Glomerular visceral epithelial cell (primary cell): ENCODE results near the gene SPATA32.

ENCODE experiments used
- DNase-seq: peaks from one replicate; pipeline ENCODE4 v3.0.0-alpha.2; 2016; ENCODE audit errors: extremely low spot score

SPATA32 gene

DNA sequence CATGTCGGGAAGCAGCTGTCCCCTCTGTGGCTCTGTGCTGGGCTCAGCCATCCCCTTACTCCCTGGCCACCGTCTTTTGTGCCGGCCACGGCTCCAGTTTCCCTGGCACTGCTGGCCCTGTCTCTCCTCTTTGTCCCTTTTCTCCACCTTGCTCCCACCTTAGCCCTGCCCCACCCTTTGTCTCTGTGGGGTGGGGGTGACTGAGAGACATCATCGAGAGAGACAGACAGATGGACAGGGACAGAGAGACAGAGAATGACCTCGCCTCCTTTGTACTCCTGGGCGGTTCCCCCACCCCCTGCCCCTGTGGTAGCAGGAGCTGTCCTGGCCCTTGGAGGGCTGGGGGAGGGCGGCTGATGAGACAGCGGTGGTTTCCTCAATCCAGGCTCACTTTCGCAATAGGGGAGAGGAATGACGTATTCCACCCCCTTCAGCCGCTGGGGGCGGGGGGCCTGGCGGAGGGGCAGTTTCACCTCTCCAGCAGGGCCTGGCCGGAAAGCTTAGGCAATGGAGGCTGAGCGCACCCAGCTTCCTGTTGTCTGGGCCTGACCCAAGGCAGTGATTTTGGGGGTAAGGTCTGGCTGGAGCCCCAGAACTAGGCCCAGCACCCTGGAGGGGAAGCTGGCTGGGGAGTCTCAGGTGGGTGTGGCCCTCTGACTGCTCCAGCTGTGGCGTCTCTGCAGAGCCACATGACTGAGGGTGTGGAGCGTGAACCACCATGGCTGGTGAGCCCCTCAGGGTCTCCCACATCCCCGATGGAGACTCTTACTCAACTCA lies 32.9 kb downstream of the SPATA32 start:
- DNase-seq, result peak; percentile 92

DNA sequence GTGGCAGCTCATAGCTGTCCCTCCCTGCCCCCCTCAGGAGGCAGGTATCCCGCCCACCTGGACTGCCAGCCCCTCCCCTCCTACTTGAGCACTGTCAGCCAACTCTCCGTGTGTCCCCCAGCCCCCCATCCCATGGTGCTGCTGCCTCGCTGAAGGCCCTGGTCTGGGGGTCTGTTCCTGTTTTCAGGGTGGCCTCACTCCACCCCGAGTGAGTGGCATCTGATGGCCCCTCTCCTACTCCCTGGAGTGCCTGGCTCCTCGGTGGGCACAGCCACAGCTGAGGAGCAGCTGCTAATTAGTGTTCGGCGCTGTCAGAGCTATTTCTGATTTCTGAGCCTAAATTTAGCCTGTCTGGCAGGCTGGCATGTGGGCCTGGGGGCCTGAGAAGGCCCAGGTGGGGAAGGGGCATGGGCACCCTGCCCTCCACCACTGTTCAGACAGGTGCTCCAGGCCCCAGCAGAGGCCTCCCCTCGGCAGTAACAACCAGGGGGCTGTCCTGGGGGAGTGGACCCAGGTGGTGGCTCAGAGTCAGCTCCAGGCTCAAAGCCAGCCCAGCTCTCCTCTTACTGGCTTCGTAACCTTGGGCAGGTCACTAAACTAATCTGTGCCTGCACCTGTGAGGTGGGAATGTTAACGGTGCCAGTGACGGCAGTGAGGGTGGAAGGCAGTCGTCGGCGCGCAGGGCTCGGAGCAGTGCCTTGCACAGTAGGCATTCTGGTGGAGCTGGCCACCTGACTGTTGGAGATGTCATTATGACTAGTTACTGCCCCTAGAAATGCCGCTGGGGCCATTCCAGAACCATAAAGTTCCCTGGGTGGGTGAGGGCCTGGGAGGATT lies 33.8 kb downstream of the SPATA32 start:
- DNase-seq, result no peak

DNA sequence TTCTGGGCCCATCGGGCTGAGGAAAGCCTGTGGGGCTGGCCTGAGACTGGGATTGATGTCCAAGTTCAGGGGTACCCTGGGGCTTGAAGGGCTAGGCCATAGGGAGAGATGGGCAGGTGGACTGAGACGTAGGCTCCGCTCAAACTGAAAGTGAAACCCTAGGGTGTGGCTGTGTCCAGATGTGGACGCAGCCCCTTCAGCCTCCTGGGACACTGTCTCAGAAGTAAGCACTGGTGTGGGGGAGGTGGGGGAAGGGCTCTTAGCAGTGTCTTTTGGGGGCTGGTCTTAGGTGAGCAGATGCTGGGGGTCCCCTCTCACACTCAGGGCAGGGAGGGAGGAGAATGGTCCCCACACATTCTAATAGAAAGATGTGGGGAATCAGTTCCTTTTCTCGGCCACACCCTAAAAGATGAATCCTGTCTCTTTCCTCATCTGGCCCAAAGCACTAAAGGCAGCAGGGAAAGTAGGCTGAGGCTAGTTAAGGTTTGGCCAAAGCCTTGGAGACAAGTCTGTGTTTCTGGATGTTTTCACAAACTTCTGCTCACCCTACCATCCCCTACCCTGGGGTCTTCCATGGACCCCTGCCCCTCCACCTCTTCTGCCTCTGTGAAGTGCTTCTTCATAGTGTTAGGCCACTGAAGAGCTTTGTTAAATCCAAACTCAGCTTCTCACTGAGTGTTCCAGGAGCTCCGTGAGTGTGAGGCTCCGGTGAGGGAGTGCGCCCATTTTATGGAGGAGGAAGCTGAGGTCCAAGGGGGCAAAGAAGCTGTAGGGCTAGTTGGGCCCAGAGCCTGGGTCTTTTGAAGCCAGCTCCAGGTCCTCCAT lies 34.6 kb downstream of the SPATA32 start:
- DNase-seq, result no peak

DNA sequence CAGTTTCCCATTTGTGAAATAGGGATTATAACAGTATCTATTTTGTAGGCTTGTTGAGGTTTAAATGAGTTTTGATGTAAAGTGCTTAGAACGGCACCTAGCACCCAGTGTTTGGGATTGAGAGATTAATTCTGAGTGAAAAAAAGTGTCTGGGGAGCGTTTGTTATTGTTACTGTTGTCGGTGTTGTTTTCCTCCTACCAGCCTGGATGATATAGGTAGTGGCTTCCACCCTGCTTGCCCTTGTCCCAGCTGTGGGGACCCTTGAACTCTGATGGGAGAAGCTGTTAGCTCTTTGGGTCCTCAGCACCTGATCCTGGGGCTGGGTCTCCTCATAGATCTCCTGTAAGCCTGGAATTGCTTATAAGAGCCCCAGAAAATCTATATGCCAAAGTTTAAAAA lies 35.3 kb downstream of the SPATA32 start:
- no peak for DNase-seq

DNA sequence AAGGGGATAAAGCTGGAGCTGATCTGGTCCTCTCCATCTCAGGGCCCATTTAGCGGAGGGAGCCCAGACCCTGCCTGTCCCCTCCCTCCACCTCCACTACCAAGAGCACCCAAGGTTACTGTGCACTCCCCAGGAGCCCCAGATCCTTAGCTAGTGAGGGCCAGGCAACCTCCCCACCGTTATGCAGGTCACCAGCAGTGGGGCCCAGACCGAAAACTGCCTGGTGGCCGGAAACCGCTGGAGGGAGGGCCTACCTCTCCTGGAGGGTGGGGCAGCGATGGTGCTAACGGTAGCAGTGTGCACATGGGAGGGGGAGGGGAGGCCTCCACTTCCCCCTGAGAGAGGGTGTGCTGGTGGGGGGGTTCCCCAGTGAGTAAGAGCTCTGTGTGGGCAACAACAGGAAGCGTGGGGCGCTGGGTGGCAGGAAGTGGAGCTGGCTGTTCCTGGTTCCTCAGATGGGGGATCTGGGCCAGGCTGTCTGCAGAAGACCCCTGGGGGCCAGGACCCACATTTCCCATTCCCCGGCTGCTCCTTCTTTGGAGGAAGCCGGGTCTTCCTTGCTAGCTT lies 35.8 kb downstream of the SPATA32 start:
- DNase-seq, result peak; percentile 69

DNA sequence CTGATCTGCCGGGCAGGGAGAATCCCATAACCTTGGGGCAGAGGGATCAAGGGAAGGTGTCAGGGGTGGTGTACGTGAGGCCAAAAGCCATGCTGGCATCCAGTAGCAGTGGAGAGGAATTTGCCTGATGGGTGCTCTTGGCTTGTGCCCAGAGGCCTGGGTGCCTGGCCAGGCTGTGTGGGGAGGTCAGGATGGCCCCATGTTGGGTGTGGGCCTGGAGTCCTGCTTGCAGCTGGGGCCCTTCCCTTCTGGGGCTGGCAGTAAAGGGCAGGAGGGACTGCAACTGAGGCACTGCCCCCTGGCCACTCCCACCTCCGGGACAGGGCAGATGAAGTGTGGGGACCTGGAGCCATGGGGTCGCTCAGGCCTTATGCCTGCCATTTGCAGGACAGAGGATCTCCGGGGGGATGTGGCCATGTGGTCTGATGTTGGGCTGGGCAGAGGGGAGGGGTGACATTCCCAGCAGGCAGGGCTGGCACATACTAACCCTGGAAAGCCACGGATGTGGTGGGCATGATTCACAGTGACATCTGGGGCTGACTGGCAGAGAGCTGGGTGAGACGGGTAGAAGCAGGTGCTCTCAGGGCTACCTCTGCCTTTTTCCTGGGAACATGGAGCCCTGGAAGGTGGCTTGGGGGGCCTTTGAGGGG lies 36.7 kb downstream of the SPATA32 start:
- DNase-seq, result peak; percentile 82

DNA sequence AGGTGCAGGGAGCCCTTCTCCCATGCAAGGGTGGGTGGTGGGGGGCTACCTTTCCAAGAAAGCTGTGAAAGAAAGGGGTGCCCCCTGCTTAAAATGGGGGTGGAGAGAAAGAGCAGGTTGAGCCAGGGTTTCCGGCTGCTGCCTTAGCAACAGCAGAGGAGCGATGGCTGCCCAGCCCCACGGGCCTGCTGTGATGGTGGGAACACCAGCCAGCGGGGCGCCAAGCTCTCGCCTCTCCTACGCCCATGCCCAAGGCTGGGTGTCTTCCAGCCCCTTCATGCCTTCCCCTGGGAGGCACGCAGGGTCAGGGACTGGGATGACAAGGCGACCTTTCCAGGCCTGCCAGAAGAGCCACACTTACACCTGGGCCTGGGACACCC lies 37.2 kb downstream of the SPATA32 start:
- DNase-seq, result no peak

DNA sequence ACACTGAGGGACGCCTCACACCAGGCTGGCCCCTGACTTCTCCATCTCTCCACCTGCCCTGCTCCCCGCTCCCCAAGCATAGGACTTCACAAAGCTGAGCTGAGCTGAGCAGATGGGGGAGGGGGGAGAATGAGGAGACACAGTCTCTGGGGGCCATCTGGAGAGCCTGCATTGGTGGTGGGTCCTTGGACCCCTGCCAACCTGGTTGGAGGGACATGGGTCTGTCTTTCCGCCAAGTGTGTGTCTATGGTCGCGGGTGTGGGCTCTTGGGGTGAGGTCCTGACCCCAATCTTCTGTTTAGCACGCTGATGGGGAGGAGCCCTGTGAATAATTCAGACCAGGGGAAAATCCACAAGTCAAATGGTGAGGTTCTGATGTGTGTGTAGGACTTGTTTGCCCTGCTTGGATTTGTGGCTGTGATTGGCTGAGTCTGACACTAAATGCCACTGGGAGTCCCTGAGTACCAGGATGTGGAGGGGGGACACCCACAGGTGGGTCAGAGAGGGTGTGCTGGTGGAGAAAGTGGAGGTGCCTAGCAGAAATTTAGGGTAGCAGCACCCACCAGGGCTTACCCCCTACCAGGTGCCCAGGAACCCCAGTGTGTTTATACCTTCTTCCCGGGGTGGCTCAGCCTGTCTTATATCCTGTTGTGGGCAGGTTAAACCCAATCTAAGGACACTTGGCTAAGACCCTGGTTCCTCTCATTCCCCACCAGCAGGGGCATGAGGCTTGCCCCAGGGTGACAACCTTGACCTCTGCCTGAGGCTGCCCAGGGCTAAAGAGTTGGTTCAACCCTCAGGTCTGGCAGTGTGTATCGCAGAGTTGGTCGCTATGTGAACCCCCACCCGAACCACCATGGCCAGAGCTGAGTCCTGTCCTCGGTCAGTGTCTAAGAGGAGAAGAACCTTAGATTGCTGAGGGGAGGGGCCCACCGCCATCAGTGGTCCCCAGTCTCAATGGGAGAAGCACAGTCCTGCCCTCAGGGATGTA lies 38.1 kb downstream of the SPATA32 start:
- DNase-seq, result no peak

DNA sequence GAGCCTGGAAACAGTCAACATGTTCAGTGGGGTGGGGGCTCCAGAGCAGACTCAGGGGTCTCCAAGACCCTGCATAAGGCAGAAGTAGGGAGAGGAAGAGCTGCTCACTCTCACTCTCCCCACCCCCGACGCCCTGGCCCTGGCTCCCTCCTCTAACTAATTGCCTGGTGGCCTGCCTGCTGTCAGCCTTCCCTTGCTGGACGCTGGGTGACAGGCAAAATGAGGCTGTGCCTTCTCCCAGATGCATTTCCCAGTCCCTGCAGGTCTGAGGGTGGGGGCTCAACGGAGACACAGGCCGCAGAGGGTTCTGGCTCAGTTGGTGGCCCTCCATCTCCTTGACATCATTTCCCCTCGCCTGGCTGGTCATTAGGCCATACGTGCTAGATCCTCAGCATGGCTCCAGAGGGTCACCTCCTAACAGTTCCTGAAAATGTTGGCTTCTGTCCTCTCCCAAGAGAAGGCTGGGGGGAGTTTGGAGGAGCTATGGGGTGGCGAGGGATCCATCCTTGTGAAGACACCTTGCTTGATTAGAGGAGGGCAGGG lies 38.8 kb downstream of the SPATA32 start:
- DNase-seq, result no peak

DNA sequence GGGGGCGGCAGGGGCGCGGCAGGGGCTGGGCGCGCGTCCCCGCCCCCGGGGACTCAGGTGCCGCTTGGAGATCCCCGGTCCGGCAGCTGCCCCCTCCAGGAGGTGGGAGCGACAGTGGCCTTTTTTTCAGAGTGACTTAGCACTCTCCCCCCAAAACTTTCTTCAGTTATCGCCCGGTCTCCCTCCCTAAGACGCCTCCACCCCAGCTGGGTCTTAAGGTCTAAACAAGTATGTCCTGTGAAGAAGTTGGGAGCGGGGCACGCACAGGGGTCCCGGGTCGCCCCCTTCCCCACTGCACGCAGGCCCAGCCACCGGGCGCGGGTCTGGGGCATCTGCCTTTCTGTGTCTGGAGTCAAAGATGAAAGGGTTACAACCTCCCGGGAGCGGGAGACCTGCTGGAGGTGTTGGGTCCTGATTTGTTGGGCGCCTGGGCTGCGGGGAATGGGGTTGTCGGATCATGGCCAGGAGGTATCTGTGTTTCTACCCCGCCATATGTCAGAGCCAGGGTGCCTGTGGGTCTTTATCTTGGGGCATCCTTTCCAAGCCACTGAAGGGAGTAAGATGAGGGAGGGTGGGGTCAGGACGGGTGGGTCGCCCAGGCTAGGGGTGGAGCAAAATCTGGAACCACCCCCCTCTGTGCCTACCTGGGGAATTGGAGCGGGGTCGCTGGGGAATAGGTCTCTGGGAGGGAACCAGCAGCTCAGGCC lies 39.5 kb downstream of the SPATA32 start:
- no peak for DNase-seq

DNA sequence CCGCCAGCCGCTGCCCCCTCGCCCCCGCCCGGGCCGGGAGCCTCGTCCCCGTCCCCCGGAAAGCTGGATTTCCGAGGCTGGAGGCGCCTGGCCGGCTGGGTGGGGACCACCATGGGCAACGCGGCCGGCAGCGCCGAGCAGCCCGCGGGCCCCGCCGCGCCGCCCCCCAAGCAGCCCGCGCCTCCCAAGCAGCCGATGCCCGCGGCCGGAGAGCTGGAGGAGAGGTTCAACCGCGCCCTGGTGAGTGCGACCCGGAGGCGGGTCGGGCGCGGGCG lies 39.9 kb downstream of the SPATA32 start:
- no peak for DNase-seq

DNA sequence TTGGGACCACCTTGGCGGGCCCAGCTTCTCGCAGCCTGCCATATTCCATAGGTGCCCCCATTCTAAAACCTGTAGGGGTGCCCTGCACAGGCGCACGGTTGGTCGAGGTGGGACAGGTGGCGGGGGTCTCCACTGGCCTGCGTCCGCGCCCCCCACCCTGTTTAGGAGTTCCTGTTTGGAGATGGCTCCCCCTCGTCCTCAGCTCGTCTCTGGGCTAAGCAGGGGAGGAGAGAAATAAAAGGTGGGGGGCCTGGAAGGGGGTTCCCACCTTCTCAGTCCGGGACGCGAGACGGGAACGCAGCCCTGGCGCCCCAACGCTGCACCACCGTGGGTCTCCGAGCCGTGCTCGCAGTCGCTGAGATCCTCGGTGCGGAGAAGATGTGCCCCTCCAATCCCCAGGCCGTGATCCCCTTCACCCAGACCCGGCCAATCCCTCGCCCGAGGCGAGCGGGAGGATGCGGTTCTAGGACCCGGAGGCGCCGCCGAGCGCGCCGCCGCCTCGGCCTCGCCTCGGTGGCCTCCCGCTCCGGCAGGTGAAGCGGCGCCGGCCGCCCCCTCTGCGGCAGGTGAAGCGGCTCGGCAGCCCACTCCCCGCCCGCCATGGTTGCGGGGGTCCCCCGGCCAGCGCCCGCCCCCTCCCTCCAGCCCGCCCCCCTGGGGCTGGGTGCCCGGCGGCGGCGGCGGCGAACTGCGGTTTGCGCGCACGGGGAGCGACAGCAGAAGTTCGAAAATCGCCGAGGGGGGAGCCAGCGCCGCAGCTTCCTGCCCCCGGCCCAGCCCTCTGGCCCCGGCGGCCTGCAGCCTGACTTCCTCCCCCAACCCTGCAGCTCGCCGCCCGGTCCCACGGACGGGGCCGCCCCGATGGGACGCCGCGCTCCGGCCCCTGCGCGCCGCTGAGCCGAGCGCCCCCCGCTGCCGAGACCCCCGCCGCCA lies 40.5 kb downstream of the SPATA32 start, which contains the start of gene FMNL1:
FMNL1 (plus strand) TSS at position 805 of the 933 bp plus-strand sequence. CDS start 240 bp downstream, outside the sequence.
- DNase-seq, result peak; percentile 46

DNA sequence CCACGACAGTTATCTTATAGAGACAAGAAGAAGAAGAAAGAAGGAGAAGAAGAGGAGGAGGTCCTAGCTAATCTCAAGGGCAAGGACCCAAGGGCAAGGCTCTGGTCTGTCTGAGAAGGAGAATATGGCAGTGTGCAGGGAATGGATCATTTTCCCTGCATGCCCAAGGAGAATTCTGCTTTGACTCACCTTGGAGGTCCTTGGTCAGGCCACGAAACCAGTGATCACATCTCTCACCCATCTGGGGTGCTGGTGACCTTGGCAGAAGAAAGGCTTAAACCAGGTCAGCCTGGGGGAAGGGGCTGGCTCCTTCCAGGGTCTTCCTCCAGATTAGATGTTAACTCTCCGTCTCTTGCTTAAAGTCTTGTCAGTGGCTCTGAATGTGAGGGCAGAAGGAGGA lies 41.8 kb downstream of the SPATA32 start:
- DNase-seq, result no peak

DNA sequence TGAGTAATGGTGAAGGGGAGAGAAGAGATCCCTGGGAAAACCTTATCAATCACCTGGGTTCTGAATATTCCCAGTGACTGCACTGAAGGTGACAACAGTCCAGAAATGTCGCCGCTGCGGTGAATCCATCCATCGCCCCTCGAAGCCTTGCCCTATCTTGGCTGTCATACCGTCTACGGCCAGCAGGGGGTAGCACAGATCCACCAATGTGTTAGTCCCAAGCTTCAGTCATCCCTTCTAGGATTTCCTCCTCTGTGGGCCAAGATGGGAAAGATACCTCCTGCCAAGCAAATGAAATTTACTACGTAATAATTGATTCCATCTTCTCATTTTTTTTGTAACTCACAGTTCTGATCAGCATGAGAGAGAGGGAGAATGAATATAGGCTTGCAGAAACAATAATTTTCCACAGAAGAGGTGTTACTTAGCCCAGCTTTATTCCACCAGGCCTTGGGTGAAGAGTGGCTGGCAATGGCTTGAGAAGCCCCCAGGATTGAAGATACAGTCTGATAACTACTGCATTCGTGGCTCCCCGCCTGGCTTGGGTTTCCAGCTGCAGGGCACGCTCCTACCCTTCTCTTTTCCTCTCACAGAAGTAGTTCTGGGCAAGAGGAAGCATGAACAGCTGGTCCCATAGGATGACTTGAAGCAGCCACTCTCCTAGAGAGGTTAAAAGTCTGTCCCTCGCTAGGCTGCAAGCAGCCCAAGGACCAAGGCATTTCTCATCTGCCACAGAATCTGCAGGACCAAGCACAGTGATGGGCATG lies 42.8 kb downstream of the SPATA32 start:
- DNase-seq, result peak; percentile 83
